DMS79 (cell line): ENCODE data around the gene TIE1.
"Not testable (repeated sequence)": the region's sequence is repeated elsewhere in the genome, so short reads cannot be mapped to it uniquely, and the experiment has no call there.

Experiments
- DNase-seq: peaks from one replicate; lab custom pipeline; 2025; lab: John Stamatoyannopoulos, UW

The TIE1 gene

DNA sequence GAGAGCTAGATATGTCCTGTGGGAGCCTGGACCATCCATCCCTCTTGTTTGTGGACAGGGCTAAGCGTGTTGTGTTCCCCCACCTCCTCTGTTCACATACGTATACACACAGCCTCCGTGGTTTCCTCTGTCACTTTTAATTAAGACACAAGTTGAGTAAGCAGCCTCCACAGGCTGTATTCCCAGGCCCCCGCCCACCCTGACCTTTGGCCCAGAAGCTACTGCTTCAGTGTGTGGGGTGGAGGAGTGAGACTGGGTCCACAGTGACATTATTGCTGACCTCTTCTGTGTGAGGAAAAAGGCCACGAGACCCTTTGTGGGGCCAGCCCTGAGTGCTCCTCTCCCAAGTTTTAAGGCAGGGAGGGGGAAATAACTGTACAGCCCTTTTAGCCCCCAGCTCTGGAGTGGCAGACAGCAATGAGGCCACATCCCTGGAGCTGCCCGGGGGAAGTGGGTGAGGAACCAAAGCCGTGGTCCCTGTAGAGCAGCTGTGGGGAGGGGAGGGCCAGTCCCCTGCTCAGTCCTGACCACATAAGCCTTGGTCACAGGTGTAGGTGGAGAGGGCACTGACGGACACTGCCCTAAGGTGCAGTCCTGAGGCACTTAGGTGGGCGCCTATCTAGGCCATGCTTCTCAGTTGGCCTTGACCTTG is 62.6 kb downstream of the TIE1 start:
- no peak for DNase-seq

DNA sequence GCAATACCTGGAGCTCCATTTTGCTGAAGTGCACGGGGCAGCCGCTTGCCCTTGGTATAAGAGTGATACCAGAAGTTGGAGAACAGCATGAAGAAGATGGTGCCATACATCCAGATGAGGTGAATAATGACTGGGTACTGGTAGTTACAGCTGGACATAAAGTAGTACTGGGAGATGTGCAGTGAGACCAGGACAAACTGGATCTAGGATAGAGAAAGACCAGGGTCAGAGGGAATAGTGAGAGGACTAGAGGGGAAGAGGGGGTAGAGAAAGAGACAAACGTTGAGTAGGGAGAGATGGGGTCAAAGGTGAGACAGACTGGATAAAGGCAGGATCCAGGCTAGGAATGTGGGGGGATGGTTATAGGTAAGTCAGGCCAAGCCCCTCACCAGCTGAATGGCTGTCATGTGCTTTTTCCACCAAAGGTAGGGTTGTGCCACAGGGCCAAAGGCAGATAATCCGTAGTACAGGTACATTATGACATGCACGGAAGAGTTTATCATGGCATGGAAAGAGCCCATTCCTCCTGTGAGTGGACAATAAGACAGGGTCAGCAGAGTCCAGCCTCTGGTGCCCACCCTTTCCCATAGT is 63.2 kb downstream of the TIE1 start:
- no peak for DNase-seq

DNA sequence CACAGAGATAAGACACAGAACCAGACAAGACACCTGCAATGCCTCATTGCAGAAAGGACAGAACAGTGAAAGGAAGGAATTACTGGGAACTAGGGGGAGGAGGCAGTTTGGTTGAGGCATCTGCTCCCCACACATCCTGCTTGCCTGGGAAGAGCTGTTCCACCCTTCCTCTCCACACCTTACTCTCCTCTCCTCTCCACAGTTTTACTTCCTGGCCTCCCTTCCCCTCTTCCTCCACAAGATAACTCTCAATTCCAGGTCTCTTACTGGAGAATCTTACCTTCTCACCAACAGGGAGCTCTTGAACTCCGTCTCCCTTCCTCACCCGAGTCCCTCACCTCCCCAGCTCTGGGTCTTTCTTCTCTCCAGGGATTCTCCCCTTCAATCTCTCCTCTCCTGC is 64.9 kb downstream of the TIE1 start:
- DNase-seq, result no peak

DNA sequence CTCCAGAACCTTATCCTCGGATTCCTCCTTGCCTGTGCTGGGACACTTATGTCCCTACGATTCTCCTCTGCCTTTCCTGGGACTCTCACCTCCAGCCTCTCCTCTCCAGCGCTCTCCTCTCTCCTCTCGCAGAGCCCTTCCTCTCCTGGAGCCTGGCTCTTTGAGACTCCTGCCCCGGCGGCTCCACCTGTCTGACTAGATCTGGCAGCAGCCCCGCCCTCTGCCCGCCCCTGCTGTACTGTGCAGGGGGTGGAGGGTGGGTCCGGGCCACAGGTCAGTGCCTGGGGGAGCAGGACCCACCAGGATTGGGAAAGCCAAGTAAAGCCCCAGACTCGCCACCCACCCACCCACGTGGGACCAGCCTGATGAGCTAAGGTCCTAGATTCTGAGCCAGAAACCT is 65.4 kb downstream of the TIE1 start:
- no peak for DNase-seq

GRCh38 chr1:43366601-43367025 is 65.8 kb downstream of the TIE1 start:
- DNase-seq, result no peak

- no peak for DNase-seq
These were observed 66.5 kb downstream of the TIE1 start for GRCh38 chr1:43367026-43367903.

DNA sequence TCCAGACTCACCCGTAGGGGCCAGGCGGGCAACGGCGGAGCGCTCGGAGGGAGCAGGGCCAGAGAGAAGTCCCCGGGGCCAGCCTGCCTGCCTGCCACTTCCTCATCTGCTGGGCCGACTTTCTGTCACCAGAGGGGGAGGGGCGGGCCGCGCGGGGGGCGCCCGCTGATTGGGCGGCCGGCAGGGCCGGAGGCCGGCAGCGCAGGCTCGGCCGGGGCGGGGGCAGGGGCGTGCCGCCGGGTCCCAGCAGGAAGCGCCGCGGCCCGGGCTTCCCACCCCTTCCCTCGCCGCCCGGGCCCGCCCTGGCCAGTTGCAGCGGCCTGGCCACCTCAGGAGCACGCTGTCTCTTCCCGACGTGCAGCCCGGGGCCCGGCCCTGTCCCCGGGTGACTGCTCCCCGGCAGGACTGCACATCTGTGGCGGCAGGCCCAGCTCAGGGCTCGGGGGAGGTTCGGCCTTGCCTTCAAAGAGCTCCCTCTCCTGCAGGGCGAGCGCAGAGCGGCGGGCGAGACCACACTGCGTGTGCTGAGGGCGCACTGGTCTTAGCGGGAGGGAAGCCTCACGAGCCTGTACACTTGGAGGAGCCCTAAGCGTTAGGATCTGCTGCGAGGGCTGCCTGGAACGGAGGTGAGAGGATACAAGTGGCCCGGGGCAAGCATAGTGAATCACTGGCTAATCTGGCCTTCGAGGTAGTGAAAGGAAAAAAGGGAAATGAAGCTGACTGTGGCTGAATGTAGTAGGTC is 67.3 kb downstream of the TIE1 start, which contains the start of gene ELOVL1:
ELOVL1 (minus strand) TSS at position 108 of the 742 bp plus-strand sequence. CDS start 2,402 bp downstream, outside the sequence.
- DNase-seq, result peak; percentile 80

DNA sequence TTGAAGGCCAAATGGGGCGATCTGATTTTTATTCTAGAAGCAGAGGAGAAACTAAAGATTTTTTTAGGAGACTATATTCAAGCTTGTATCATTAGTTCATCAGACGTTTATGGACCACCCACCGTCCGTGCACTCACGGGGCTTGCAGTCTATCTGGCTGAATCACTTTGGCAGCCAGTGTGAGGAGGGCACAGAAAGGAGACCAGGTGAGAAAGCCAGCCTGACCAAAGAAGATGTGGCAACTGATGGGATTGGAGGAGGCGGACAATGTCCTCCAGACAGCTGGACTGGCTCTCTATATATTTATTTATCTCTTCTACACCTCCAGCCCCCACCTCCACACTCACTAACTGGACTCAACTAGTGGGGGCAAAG is 67.9 kb downstream of the TIE1 start:
- DNase-seq, result no peak

DNA sequence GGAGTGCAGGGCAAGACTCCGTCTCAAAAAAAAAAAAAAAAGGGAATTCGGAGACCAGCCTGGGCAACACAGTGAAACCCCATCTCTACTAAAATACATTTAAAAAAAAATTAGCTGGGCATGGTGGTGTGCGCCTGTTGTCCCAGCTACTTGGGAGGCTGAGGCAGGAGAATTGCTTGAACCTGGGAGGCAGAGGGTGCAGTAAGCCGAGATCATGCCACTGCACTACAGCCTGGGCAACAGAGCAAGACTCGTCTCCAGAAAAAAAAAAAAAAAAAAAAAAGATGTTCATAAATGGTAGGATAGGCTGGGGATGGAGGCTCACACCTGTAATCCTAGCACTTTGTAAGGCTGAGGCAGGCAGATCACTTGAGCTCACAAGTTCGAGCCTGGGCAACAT is 69.0 kb downstream of the TIE1 start:
- DNase-seq, result not testable (repeated sequence)

- DNase-seq, result no peak
These were observed 69.8 kb downstream of the TIE1 start for GRCh38 chr1:43370564-43370963.

GRCh38 chr1:43372172-43372571 is 71.4 kb downstream of the TIE1 start:
- no peak for DNase-seq
